Astrocyte (in vitro differentiated cells and primary cell): ENCODE results near the gene GRIN2A.

Experiments used
- EZH2 ChIP-seq: IDR thresholded peaks from 2 replicates; pipeline ENCODE4 v1.6.1; 2012; ENCODE audit warnings: mild to moderate bottlenecking, low read length, inconsistent platforms; ENCODE audit not compliant: insufficient read depth
- TF ChIP-seq, protein P1 (sequence below): IDR thresholded peaks from 2 replicates; pipeline ENCODE4 v1.5.1; 2011; ENCODE audit warnings: low read depth, mild to moderate bottlenecking, inconsistent platforms, low read length, moderate library complexity; ENCODE audit not compliant: insufficient read depth

DNA sequence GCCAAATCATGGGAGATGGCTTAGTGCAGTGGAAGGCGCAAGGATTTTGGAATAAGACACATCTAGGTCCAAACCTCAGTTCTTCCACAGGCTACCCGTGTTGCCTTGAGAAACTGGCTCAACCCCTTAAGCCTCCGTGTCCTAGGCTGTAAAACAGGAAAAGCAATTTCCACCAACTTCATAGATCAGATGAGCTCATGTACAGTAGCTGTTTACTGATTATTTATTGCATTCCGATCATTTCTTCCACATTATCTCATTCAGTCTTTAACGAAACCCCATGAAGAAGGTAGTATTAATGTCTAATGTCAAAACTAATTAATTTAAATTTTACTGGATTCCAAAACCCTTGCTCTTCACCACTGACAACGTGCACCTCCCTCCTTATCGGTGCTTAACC is 231.6 kb downstream of the GRIN2A start:
- TF ChIP-seq, protein P1, sequence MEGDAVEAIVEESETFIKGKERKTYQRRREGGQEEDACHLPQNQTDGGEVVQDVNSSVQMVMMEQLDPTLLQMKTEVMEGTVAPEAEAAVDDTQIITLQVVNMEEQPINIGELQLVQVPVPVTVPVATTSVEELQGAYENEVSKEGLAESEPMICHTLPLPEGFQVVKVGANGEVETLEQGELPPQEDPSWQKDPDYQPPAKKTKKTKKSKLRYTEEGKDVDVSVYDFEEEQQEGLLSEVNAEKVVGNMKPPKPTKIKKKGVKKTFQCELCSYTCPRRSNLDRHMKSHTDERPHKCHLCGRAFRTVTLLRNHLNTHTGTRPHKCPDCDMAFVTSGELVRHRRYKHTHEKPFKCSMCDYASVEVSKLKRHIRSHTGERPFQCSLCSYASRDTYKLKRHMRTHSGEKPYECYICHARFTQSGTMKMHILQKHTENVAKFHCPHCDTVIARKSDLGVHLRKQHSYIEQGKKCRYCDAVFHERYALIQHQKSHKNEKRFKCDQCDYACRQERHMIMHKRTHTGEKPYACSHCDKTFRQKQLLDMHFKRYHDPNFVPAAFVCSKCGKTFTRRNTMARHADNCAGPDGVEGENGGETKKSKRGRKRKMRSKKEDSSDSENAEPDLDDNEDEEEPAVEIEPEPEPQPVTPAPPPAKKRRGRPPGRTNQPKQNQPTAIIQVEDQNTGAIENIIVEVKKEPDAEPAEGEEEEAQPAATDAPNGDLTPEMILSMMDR: no peak
- TF ChIP-seq EZH2: no peak
